DOHH2 (cell line): ENCODE results near the gene MED27.

Experiments used
- H3F3A ChIP-seq: fragments of 200-600 bp; sonication (generic), shearing (Covaris generic); 2 replicates; pipeline ENCODE4 v1.6.0; 2016; ENCODE audit warnings: antibody characterized with exemption, mild to moderate bottlenecking; ENCODE audit not compliant: control insufficient read depth, insufficient read depth
- H3K27ac ChIP-seq: fragments of 200-600 bp; sonication (generic); 2 replicates; pipeline ENCODE4 v1.5.1; 2014; ENCODE audit warnings: low read depth, mild to moderate bottlenecking, low read length, moderate library complexity
- H3K27me3 ChIP-seq: fragments of 200-600 bp; sonication (generic); 2 replicates; pipeline ENCODE4 v1.6.1; 2014; ENCODE audit warnings: mild to moderate bottlenecking, low read length, mixed read lengths; ENCODE audit not compliant: control insufficient read depth
- H3K36me3 ChIP-seq: fragments of 200-600 bp; sonication (generic); 2 replicates; pipeline ENCODE4 v1.6.1; 2014; ENCODE audit warnings: mild to moderate bottlenecking, low read length, moderate library complexity, mixed read lengths; ENCODE audit not compliant: control insufficient read depth
- H3K4me1 ChIP-seq: fragments of 200-600 bp; sonication (generic); 2 replicates; pipeline ENCODE4 v1.6.1; 2014; ENCODE audit warnings: mild to moderate bottlenecking, low read length, mixed read lengths; ENCODE audit not compliant: control insufficient read depth
- H3K4me2 ChIP-seq: fragments of 200-600 bp; sonication (generic); 2 replicates; pipeline ENCODE4 v1.6.0; 2014; ENCODE audit warnings: mild to moderate bottlenecking, low read length, moderate library complexity
- H3K4me3 ChIP-seq: fragments of 200-600 bp; sonication (generic); 2 replicates; pipeline ENCODE4 v1.5.1; 2014; ENCODE audit warnings: mild to moderate bottlenecking, low read length, mixed read lengths
- H3K79me2 ChIP-seq: fragments of 200-600 bp; sonication (generic); 2 replicates; pipeline ENCODE4 v1.6.1; 2014; ENCODE audit warnings: mild to moderate bottlenecking, low read length, mixed read lengths; ENCODE audit not compliant: control insufficient read depth
- H3K9me2 ChIP-seq: fragments of 200-600 bp; sonication (generic); replicated peaks from 2 replicates; pipeline ENCODE4 v1.6.1; 2014; ENCODE audit warnings: mild to moderate bottlenecking, low read length, mixed read lengths; ENCODE audit not compliant: control insufficient read depth
- H3K9me3 ChIP-seq: fragments of 200-600 bp; sonication (generic); 2 replicates; pipeline ENCODE4 v1.6.1; 2014; ENCODE audit warnings: antibody characterized with exemption, low read length, mixed read lengths; ENCODE audit not compliant: control insufficient read depth, insufficient read depth
- H4K20me1 ChIP-seq: fragments of 200-600 bp; sonication (generic); 2 replicates; pipeline ENCODE4 v1.6.0; 2014; ENCODE audit warnings: low read depth, mild to moderate bottlenecking, antibody characterized with exemption, low read length, moderate library complexity; ENCODE audit not compliant: control insufficient read depth, insufficient read depth
- EZH2phosphoT487 ChIP-seq: fragments of 200-600 bp; sonication (generic); IDR thresholded peaks from 2 replicates; pipeline ENCODE4 v1.6.1; 2017; ENCODE audit warnings: borderline replicate concordance, mild to moderate bottlenecking, antibody characterized with exemption, low read length, moderate library complexity, mixed read lengths
- TF ChIP-seq, protein P1 (sequence below): fragments of 200-600 bp; sonication (generic); IDR thresholded peaks from one replicate; pipeline ENCODE4 v1.5.1; 2014; ENCODE audit warnings: antibody characterized with exemption, mild to moderate bottlenecking, low read depth, low read length; ENCODE audit not compliant: poor library complexity, severe bottlenecking

Gene MED27

DNA sequence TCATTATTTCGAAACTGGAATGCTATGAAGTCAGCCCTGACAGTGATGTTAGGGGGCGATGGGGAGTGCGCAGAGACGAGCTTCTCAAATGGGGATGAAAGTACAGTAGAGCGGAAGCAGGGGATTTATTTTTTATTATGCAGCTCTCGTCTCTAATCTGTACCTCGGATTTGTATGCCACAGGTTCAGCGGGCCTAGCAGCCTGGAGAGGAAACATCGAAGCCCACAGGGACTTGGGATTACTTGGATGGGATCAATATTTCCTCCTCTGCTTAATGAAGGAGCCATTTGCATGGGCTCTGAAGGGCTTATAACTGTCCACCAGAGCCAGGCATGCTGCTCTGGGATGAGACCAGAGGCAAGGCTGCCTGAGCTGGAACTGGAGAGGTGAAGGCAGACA, 206.3 kb downstream of the MED27 start:
- H4K20me1 ChIP-seq = no peaks in the 10 kb centered on the region

DNA sequence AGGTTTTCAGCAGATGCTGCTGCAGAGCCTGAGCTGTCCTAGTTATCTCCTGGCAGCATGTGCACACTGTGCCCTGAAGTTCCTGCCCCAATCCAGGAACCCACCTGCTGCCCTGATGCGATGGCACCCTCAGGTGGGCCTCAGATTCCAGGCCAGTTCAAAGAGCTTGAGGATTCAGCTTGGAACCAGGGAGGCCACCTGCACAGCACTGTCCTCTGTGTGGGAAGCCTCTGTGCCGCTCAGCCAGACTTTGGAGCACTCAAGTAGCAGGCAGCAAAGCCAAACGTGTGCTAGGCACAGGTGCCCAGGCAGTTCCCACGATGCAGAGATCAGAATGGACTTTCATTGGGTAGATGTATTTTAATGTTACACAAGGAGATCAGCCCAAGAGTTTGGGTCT, 207.0 kb downstream of the MED27 start:
- no peak for TF ChIP-seq EZH2phosphoT487
- TF ChIP-seq, protein P1, sequence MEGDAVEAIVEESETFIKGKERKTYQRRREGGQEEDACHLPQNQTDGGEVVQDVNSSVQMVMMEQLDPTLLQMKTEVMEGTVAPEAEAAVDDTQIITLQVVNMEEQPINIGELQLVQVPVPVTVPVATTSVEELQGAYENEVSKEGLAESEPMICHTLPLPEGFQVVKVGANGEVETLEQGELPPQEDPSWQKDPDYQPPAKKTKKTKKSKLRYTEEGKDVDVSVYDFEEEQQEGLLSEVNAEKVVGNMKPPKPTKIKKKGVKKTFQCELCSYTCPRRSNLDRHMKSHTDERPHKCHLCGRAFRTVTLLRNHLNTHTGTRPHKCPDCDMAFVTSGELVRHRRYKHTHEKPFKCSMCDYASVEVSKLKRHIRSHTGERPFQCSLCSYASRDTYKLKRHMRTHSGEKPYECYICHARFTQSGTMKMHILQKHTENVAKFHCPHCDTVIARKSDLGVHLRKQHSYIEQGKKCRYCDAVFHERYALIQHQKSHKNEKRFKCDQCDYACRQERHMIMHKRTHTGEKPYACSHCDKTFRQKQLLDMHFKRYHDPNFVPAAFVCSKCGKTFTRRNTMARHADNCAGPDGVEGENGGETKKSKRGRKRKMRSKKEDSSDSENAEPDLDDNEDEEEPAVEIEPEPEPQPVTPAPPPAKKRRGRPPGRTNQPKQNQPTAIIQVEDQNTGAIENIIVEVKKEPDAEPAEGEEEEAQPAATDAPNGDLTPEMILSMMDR = no peak
- no peaks in the 10 kb centered on the region for H4K20me1 ChIP-seq
- no peaks in the 10 kb centered on the region for H3F3A ChIP-seq
- no peaks in the 10 kb centered on the region for H3K9me2 ChIP-seq
- H3K79me2 ChIP-seq = no peaks in the 10 kb centered on the region
- no peaks in the 10 kb centered on the region for H3K4me1 ChIP-seq
- H3K27me3 ChIP-seq = no peaks in the 10 kb centered on the region
- no peak overlapping the region for H3K27ac ChIP-seq
- no peaks in the 10 kb centered on the region for H3K9me3 ChIP-seq
- H3K4me2 ChIP-seq = no peak overlapping the region
- no peaks in the 10 kb centered on the region for H3K36me3 ChIP-seq
- H3K4me3 ChIP-seq = no peak overlapping the region

More for the DNA sequence above, 206.3 kb downstream of the MED27 start:
- Histone ChIP-seq H3K9me3 (no peaks in the 10 kb centered on the region), H3K9me2 (no peaks in the 10 kb centered on the region), H3K36me3 (no peaks in the 10 kb centered on the region), H3K79me2 (no peaks in the 10 kb centered on the region), H3K4me3 (no peak overlapping the region), H3K4me2 (no peak overlapping the region), H3K27ac (no peak overlapping the region), H3K27me3 (no peaks in the 10 kb centered on the region), H3K4me1 (no peaks in the 10 kb centered on the region), H3F3A (no peaks in the 10 kb centered on the region)
- TF ChIP-seq, protein P1 = no peak
- TF ChIP-seq EZH2phosphoT487 = no peak

DNA sequence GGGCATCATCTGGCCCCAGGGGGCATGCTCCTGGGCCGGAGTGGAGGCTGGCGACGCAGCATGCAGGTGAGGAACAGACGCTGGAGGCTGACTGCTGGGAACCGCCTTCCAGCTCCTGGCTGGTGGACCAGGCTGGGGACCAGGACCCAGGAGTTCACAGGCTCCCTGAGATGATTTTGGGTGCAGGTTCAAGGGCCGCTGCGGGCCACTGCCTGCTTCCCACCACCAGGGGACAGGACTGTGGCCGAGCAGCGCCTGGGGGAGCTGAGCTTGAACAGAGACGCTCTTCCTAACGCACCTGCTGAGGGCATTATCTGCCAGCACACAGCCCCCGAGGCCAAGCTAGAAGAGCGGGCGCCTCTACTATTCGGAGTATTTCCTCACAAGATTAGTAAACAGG, 207.7 kb downstream of the MED27 start:
- Histone ChIP-seq H3K9me3 (no peaks in the 10 kb centered on the region), H3K79me2 (no peaks in the 10 kb centered on the region), H4K20me1 (no peaks in the 10 kb centered on the region), H3K4me3 (no peak overlapping the region), H3K27me3 (no peaks in the 10 kb centered on the region), H3K36me3 (no peaks in the 10 kb centered on the region), H3F3A (no peaks in the 10 kb centered on the region), H3K4me2 (no peak overlapping the region), H3K9me2 (no peaks in the 10 kb centered on the region), H3K27ac (no peak overlapping the region), H3K4me1 (no peaks in the 10 kb centered on the region)
- TF ChIP-seq EZH2phosphoT487 = no peak
- TF ChIP-seq, protein P1 = no peak

DNA sequence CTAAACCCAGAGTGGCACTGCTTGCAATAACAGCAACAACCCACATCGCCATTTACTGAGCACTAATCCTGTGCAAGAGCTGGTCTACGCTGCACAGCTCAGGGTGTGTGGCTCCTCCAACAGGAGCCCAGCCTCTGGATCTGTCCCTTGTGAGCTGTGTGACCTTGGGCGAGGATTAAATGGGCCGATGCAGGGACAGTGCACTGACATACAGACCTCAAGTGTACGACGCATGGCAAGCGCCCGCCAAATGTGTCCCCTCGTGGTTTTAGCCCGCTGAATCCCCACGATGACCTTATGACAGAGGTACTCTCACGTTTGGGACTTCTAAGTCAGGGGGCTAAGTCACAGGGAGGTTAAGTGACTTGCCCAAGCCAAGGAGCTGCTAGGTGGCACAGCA, 209.5 kb downstream of the MED27 start:
- H3K4me2 ChIP-seq = no peak overlapping the region
- H4K20me1 ChIP-seq = no peaks in the 10 kb centered on the region
- TF ChIP-seq, protein P1 = no peak
- no peak for TF ChIP-seq EZH2phosphoT487

More for the DNA sequence above, 209.5 kb downstream of the MED27 start:
- Histone ChIP-seq H3K9me3 (no peaks in the 10 kb centered on the region), H3K9me2 (no peaks in the 10 kb centered on the region), H3K79me2 (no peaks in the 10 kb centered on the region), H3K27me3 (no peaks in the 10 kb centered on the region), H3F3A (no peaks in the 10 kb centered on the region), H3K27ac (no peak overlapping the region), H3K4me1 (no peaks in the 10 kb centered on the region), H3K36me3 (no peaks in the 10 kb centered on the region), H3K4me3 (no peak overlapping the region)
